Caco-2 (cell line): ENCODE results near the gene IL16. TPM values are rescaled to one million over a fixed set of nuclear protein-coding genes. Genes with fewer than 3 reads are reported as not detected.

Source experiments
- BruUV-seq: library from RNA; stranded (reverse); fragments of 400-500 nt; replicated peaks from 2 replicates; lab custom pipeline; 2021; lab: Mats Ljungman, UMichigan
- CTCF ChIA-PET: fragments of 300-600 bp; sonication (Branson Sonifier 250); formaldehyde crosslinking; loops from one replicate; lab custom pipeline; 2022; ENCODE audit warnings: antibody characterized with exemption; lab: Charles Lee
- POLR2A ChIA-PET: fragments of 300-600 bp; sonication (Branson Sonifier 250); formaldehyde crosslinking; loops from one replicate; lab custom pipeline; 2022; ENCODE audit warnings: antibody characterized with exemption; lab: Charles Lee
- DNase-seq, 2 experiments: peaks; one replicate each; pipeline versions ENCODE4 v3.0.0 to v3.0.0-alpha.2; 2020 to 2022
- H3K27me3 ChIP-seq: replicated peaks from 2 replicates; pipeline ENCODE4 v1.6.0; 2011; ENCODE audit warnings: low read length; ENCODE audit not compliant: control insufficient read depth, insufficient read depth
- H3K36me3 ChIP-seq: 2 replicates; pipeline ENCODE4 v1.5.1; 2011; ENCODE audit warnings: low read length; ENCODE audit not compliant: control insufficient read depth, insufficient read depth
- H3K4me1 ChIP-seq: fragments of 250-450 bp; sonication (Bioruptor Pico); 2 replicates; pipeline ENCODE4 v1.5.1; 2020; ENCODE audit warnings: mild to moderate bottlenecking
- H3K4me3 ChIP-seq: 2 replicates; pipeline ENCODE4 v1.5.1; 2011; ENCODE audit warnings: low read depth, mild to moderate bottlenecking, control low read depth, low read length
- H3K9me3 ChIP-seq: fragments of 250-450 bp; sonication (Bioruptor Pico); 2 replicates; pipeline ENCODE4 v1.5.1; 2020; ENCODE audit warnings: mild to moderate bottlenecking, moderate library complexity
- H3K27ac Mint-ChIP-seq: one replicate; pipeline ENCODE4 v1.8.0; 2022; ENCODE audit warnings: mixed read lengths; ENCODE audit not compliant: unreplicated experiment
- H3K27me3 Mint-ChIP-seq: one replicate; pipeline ENCODE4 v1.8.0; 2022; ENCODE audit warnings: mixed read lengths; ENCODE audit not compliant: insufficient read depth, unreplicated experiment
- H3K36me3 Mint-ChIP-seq: one replicate; pipeline ENCODE4 v1.8.0; 2022; ENCODE audit warnings: mild to moderate bottlenecking, mixed read lengths; ENCODE audit not compliant: insufficient read depth, unreplicated experiment
- H3K4me1 Mint-ChIP-seq: one replicate; pipeline ENCODE4 v1.8.0; 2022; ENCODE audit warnings: low read depth, mixed read lengths; ENCODE audit not compliant: unreplicated experiment
- H3K4me3 Mint-ChIP-seq: one replicate; pipeline ENCODE4 v1.8.0; 2022; ENCODE audit warnings: mild to moderate bottlenecking, moderate library complexity, mixed read lengths; ENCODE audit not compliant: unreplicated experiment
- H3K9me3 Mint-ChIP-seq: one replicate; pipeline ENCODE4 v1.8.0; 2022; ENCODE audit warnings: mixed read lengths; ENCODE audit not compliant: unreplicated experiment
- intact Hi-C: fragments of 100-400 bp; cut with micrococcal nuclease; formaldehyde crosslinking; loops from one replicate; pipeline ENCODE4 v1.10.0; 2022; ENCODE audit not compliant: unreplicated experiment
- total RNA-seq: library from RNA; stranded (reverse); gene quantifications from 2 replicates; pipeline ENCODE4 v1.2.3, GENCODE V29; 2022
- TF ChIP-seq, protein P1 (sequence below), 2 experiments: fragments of 200-600 bp in 1 of 2; IDR thresholded peaks; 1 replicate in 1 of 2; 2 replicates in 1 of 2; pipeline versions ENCODE4 v1.5.1 to v1.8.0; 2011 to 2022; ENCODE audit warnings: antibody characterized with exemption in 1 of 2, control low read depth in 1 of 2, inconsistent platforms in 1 of 2, low read depth in 1 of 2, low read length in 1 of 2, mild to moderate bottlenecking in 1 of 2, moderate library complexity in 1 of 2; ENCODE audit not compliant: insufficient read depth in 1 of 2, severe bottlenecking in 1 of 2, unreplicated experiment in 1 of 2

IL16 gene
- total RNA-seq, 1 experiment from 2014 or later: not detected

DNA sequence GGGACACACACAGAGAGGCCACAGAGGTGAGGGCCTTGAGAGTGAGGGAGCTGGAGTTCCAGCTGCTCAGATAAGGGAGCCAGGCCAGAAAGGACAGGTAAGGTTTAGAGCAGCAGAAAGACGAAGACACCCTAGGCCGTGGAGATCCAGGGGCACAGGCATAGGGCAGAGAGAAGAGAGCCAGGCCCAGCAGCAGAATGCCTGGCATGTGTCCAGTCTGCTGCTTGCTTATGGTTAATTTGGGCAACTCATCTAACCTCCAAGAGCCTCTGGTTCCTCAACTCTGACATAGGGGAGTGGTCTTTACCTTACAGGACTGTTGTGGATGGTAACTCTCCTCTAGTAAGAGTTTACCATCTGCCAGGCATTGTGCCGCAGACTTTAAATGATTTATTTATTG is 91.4 kb downstream of the IL16 start:
- no peaks in the 10 kb centered on the region for H3K4me1 ChIP-seq
- H3K4me3 ChIP-seq: no peak overlapping the region
- TF ChIP-seq, protein P1, sequence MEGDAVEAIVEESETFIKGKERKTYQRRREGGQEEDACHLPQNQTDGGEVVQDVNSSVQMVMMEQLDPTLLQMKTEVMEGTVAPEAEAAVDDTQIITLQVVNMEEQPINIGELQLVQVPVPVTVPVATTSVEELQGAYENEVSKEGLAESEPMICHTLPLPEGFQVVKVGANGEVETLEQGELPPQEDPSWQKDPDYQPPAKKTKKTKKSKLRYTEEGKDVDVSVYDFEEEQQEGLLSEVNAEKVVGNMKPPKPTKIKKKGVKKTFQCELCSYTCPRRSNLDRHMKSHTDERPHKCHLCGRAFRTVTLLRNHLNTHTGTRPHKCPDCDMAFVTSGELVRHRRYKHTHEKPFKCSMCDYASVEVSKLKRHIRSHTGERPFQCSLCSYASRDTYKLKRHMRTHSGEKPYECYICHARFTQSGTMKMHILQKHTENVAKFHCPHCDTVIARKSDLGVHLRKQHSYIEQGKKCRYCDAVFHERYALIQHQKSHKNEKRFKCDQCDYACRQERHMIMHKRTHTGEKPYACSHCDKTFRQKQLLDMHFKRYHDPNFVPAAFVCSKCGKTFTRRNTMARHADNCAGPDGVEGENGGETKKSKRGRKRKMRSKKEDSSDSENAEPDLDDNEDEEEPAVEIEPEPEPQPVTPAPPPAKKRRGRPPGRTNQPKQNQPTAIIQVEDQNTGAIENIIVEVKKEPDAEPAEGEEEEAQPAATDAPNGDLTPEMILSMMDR (IDR thresholded peaks at IDR 0.05; ENCODE audit: insufficient read depth in 1 of 2, low read depth in 1 of 2, low read length in 1 of 2, severe bottlenecking in 1 of 2, unreplicated experiment in 1 of 2): no peak
- no peaks in the 10 kb centered on the region for H3K36me3 Mint-ChIP-seq
- no peaks in the 10 kb centered on the region for H3K36me3 ChIP-seq
- no peaks in the 10 kb centered on the region for H3K4me1 Mint-ChIP-seq
- intact Hi-C loops: no loop called here
- H3K27me3 ChIP-seq: no peaks in the 10 kb centered on the region
- H3K27me3 Mint-ChIP-seq: peaks cover 19% of the 10 kb centered on the region
- BruUV-seq: no TSS peak
- no peak for DNase-seq
- H3K4me3 Mint-ChIP-seq: no peak overlapping the region
- no peak overlapping the region for H3K27ac Mint-ChIP-seq
- POLR2A ChIA-PET: no interaction called here
- CTCF ChIA-PET: no interaction called here
- H3K9me3 Mint-ChIP-seq: no peaks in the 10 kb centered on the region
- H3K9me3 ChIP-seq: no peaks in the 10 kb centered on the region

DNA sequence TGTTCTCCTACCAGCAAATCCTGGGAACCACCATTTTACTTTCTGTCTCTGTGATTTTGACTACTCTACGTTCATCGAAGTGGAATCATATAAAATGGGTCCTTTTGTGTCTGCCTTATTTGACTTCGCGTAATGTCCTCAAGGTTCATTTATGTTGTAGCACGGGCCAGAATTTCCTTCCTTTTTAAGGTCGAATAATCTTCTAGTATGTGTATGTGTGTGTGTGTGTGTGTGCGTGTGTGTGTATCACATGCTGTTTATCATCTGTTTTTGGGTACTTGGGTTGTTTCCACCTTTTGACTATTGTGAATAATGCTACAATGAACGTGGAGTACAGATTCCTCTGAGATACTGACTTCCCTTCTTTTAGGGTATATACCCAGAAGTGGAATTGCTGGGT is 91.9 kb downstream of the IL16 start:
- no peaks in the 10 kb centered on the region for H3K27me3 ChIP-seq
- TF ChIP-seq, protein P1 (IDR thresholded peaks at IDR 0.05; ENCODE audit: insufficient read depth in 1 of 2, low read depth in 1 of 2, low read length in 1 of 2, severe bottlenecking in 1 of 2, unreplicated experiment in 1 of 2): no peak
- no peak for DNase-seq
- no TSS peak for BruUV-seq
- H3K36me3 Mint-ChIP-seq: no peaks in the 10 kb centered on the region
- no peak overlapping the region for H3K4me3 ChIP-seq
- H3K4me1 ChIP-seq: no peaks in the 10 kb centered on the region
- ChIA-PET CTCF (no interaction called here), POLR2A (no interaction called here)
- no peak overlapping the region for H3K27ac Mint-ChIP-seq
- H3K27me3 Mint-ChIP-seq: peaks cover 19% of the 10 kb centered on the region
- no peak overlapping the region for H3K4me3 Mint-ChIP-seq
- intact Hi-C loops: no loop called here
- H3K9me3 Mint-ChIP-seq: no peaks in the 10 kb centered on the region
- H3K36me3 ChIP-seq: no peaks in the 10 kb centered on the region
- no peaks in the 10 kb centered on the region for H3K9me3 ChIP-seq
- H3K4me1 Mint-ChIP-seq: no peaks in the 10 kb centered on the region

DNA sequence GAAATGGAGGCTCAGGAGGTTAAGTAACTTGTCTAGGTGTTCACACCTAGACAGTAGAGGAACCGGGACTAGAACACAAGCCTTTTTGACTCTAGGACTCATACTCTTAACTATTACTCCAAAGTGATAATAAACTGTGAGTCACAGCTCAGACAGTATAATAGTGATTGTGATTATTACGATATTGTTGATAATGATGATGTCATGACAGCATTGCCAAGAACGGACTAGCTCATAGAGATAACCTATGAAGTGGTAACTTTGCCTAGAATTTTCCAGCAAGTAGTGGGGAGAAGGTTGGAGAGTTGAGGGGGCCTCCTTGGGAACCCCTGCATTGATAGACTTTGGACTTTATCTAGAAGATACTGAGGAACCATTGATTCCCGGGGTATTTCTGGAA is 93.2 kb downstream of the IL16 start:
- no peaks in the 10 kb centered on the region for H3K36me3 Mint-ChIP-seq
- Histone ChIP-seq H3K4me1 (no peaks in the 10 kb centered on the region), H3K4me3 (no peak overlapping the region), H3K36me3 (no peaks in the 10 kb centered on the region), H3K27me3 (no peaks in the 10 kb centered on the region), H3K9me3 (no peaks in the 10 kb centered on the region)
- intact Hi-C loops: no loop called here
- no peak overlapping the region for H3K27ac Mint-ChIP-seq
- no peaks in the 10 kb centered on the region for H3K4me1 Mint-ChIP-seq
- CTCF ChIA-PET: no interaction called here
- POLR2A ChIA-PET: no interaction called here
- DNase-seq: no peak
- peaks cover 21% of the 10 kb centered on the region for H3K27me3 Mint-ChIP-seq
- no peaks in the 10 kb centered on the region for H3K9me3 Mint-ChIP-seq
- TF ChIP-seq, protein P1 (IDR thresholded peaks at IDR 0.05; ENCODE audit: insufficient read depth in 1 of 2, low read depth in 1 of 2, low read length in 1 of 2, severe bottlenecking in 1 of 2, unreplicated experiment in 1 of 2): no peak
- no TSS peak for BruUV-seq
- no peak overlapping the region for H3K4me3 Mint-ChIP-seq
